ENCODE measurements around the gene GTF3C5.
"Not testable (repeated sequence)": the region's sequence is repeated elsewhere in the genome, so short reads cannot be mapped to it uniquely, and the experiment has no call there.

The GTF3C5 gene

DNA sequence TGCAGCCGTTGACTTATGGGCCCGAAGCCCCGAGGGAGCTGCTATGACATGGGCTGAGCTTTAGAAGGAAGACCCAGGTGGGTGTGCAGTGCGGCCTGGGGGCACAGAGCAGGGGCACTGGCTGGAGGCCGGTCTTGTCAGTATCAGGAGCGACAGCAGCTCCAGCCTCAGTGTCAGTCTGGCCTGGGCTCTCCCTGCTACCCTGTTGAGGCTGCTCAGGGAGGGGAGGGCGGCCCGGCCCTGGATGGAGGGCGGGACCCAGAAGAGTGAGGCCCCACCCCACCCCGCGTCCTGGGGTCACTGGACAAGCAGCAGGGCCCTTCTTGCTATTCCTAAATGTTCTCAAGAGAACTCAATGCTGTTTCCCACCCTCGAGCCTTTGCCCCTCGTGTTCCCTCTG, 34.3 kb upstream of the GTF3C5 start:
- DNase-seq: no peak

DNA sequence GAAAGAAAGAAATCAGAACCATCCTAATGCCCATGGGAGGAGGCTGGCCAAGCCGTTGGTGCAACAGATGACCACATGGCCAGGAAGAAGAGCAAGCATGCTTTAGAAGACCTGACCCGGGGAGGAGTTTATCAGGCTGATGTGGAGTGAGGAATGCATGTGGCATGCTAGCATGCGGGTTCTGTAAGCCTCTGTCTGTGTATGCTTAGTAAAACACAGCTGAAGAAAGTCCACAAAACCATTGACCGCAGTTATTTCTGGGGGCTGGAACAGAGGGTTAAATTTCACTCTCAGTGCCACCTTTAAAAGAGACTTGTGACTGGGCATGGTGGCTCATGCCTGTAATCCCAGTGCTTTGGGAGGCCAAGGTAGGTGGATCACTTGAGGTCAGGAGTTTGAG, 33.2 kb upstream of the GTF3C5 start:
- no peak for DNase-seq

- not testable (repeated sequence) for DNase-seq
These were observed 32.6 kb upstream of the GTF3C5 start for GRCh38 chr9:132998221-132998620.

DNA sequence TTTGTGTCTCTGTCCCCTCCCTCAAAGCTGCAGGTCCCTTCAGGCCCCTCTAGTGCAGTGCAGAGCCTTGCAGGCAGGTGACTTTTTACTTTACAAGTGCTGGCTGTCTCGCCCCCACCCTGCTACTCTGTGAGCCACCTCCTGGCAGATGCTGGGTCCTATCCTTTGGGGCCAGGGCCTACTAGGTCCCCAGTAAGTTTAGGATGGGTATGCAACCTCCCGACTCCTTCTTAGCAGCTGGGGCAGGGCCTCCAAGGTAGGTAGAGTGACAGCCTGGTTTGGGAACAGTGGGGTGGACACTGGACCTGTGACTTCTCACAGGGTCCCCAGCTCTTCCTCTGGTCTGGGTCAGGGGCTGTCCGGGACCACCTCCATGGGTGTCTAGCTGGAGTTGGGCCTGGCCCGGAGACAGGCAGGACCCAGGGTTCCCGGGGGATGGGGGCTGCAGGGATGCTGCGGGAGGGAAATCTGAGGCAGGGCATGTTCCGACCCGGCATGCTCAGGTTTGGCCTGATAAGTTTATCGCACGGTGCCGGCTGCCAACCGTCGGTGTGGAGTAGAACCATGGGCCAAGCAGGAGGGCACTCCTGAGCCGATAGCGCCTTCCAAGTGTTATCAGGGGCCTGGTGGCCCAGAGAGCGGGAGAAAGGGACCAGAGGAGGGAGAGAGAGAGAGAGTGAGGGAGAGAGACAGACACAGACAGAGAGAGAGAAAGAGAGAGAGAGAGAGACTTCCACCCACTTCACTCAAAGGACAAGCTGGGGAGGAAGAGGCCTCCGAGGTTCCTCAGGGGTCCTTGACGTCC, 31.8 kb upstream of the GTF3C5 start:
- no peak for DNase-seq

DNA sequence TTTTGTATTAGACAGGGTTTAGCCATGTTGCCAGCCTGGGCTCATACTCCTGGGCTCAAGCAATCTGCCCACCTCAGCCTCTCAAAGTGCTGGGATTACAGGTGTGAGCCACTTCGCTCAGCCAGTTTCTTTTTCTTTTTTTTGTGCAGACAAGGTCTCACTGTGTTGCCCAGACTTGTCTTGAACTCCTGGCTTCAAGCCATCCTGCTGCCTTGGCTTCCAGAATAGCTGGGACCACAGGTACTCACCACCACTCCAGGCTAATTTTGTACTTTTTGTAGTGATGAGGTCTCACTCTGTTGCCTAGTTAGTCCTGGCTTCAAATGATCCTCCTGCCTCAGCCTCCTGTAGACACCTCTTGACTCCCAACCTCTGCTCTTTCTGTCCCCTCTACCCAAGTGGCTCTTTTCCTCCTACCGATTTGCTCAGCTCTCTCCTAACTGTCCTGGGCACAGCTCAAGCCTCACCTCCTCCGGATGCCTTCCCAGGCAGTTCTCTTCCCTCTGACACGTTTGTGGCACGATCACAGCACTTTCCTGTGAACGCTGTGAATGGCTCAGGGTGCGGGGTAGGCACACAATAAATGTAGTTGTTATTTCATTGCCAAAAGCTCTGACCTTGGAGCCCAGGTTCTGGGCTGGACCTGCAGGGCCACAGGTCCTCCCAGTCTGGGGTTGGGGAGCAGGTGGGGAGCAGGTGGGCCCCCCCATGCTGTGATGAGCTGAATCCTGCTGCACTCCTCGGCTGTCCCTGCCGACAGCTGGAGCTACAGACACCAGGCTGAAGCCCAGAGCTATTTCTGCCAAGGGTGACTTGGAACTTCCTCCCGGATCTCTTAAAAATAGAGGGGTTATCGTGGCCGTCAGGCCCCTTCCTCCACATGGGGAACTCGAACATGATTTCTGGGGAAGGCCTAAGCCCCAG, 28.4 kb upstream of the GTF3C5 start:
- no peak for DNase-seq

DNA sequence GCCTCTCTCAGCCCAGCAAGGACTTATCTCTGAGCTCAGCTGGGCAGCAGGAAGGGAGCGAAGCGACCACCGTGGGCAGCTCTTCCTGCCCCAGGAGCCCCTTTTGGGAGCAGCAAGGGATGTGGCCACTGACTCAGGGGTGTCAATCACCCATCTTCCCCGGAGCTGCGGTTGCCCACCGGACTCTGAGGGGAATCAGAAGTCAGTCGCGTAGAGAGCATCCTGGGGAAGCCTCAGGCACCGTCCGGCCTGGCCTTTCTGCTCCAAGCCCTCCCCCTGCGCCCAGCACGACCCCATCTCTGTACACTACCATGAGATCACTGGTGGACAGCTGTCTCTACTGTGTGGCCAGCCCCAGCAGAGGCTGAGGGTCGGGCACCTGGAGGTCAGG, 27.7 kb upstream of the GTF3C5 start:
- no peak for DNase-seq

DNA sequence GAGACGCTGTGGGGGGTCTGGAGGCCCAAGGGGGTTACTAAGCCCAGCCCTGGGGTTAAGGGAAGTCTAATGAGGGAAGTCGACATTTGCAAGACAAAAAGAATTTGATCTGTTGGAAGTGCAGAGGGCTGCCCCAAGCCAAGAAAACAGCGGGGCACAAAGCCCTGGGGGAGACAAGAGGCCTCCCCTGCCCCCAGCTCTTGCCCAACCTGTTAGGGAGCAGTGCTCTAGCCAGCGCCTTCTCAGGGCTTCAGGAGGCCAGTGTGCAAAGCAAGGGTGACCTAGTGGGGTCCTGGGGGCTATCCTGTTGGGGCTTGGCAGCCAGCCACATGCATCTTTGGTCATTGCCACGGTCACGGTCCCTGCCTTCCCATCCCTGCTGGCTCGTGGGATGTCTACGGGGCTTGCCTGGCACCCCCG, 27.1 kb upstream of the GTF3C5 start:
- DNase-seq: no peak

GRCh38 chr9:133004091-133004998, 26.5 kb upstream of the GTF3C5 start:
- DNase-seq: no peak

GRCh38 chr9:133004999-133005760, 25.6 kb upstream of the GTF3C5 start:
- no peak for DNase-seq

DNA sequence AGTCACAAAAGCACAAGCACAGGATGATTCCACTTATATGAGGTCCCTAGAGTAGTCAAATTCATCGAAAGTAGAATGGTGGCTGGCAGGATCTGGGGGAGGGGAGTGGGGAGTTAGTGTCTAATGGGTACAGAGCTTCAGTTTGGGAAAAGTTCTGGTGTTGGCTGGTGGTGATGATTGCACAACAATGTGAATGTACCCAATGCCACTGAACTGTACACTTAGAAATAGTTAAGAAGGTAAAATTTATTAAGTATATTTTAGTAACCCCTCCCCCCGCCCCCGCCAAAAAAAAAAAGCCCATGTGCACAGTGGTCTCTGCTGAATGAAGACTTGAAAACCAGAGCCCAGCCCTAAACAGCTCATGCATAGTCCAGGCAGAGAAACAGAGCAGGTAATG, 24.8 kb upstream of the GTF3C5 start:
- no peak for DNase-seq

DNA sequence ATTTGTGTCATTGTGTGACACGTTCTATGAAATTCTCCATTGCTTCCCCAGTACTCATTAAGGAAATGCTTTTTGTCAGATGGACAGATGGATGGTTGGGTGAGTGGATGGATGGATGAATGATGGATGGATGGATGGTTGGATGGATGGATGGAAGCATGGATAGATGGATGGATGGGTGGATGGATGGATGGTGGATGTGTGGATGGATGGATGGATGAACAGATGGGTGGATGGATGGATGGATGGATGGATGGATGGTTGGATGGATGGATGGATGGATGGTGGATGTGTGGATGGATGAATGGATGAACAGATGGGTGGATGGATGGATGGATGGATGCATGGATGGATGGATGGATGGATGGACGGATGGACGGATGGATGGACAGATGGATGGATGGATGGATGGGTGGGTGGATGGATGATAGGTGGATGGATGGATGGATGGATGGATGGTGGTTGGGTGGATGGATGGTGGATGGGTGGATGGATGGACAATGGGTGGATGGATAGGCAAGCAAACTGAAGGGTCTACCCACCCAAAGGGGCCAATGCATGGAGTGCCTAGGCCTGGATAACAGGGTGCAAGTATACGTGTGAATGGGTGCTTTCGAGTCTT, 24.0 kb upstream of the GTF3C5 start:
- no peak for DNase-seq

DNA sequence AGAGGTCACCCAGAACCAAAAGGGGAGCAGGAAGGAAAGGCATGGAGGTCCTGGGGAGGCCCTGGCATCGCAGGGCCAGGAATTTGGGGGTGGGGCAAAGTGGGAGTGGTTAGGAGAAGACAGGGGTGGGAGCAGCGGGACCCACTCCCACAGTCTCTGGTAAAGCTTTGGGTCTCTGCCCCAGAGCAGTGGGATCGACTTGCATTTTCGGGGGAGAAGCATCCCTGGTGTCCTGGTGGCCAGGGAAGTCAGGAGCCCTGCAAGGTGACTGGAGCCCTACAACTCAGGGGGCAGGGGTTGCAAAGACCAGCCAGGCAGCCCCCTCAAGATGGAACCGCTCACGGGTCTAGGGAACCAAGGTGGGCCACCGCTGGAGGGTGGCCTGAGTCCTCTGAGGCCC, 22.4 kb upstream of the GTF3C5 start:
- no peak for DNase-seq

DNA sequence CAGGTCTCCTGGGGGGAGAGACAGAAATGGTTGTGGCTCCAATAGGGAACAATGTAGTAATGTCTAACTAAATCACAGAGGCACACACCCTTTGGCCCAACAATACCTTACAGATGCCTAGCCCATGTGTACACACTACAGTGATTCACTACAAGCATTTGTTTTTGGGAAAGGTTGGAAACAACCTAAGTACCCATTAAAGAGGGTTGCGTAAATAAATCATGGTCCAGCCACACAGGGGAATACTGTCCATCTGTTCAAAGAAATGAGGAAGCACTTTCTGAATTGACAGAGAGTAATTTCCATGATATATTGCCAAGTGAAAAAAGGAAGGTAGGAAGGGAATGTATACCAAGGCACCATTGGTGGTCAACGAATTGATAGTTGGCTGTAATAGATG, 22.0 kb upstream of the GTF3C5 start:
- no peak for DNase-seq

GRCh38 chr9:133009906-133010582, 20.8 kb upstream of the GTF3C5 start:
- no peak for DNase-seq

DNA sequence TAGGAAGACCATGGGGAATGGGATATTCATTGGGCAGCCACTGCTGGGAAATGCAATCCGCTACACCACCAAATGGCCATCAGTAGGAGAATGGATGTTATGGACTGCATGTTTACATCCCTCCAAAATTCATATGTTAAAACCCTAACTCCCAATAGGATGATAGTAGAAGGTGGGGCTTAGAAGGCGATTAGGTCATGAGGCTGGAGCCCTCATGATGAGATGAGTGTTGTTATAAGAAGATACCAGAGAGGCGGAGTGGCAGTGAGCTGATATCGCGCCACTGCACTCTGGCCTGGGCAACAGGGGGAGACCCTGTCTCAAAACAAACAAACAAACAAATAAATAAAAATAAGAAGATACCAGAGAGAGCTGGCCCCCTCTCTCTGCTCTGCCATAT, 16.1 kb upstream of the GTF3C5 start:
- no peak for DNase-seq

GRCh38 chr9:133023117-133023890, 7.5 kb upstream of the GTF3C5 start:
- DNase-seq: no peak

DNA sequence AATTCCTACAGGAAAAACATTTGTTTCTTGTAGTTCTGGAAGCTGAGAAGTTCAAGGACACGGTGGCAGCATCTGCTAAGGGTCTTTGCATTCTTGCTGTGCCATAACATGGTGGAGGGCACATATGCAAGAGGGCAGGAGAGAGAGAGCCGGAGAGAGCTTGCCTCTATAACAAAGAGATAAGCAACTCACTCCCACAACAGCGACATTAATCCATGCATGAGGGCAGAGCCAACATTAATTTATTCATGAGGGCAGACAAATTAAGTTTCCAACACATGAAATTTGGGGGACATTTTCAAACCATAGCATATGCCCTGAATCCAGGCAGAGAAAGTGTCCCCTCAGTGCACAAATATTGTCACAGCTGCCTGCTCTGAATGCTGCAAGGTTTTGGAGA, 4.4 kb upstream of the GTF3C5 start:
- DNase-seq: no peak

- no peak for DNase-seq
These were observed 3.7 kb upstream of the GTF3C5 start for GRCh38 chr9:133027134-133027533.

GRCh38 chr9:133028221-133028620, 2.6 kb upstream of the GTF3C5 start:
- no peak for DNase-seq

DNA sequence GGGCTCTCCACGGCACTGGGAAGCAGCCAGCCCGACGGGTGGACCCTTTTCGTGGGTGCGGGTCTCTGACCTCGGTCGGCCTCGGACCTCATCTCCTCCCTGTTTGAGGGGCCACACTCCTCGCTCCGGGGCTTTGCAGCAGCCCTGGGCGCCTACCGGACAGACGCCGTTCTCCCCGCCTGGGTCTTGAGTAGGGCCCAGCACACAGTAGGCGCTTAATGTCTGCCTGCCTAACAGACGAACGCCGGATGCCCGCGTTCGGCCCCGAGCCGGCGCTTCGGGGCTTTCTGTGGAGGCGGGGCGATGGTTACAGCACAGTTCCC, 842 bp upstream of the GTF3C5 start:
- DNase-seq: no peak

- no peak for DNase-seq
These were observed 279 bp downstream of the GTF3C5 start for GRCh38 chr9:133031130-133031422.

All from T1000 (cell line).